HG03159 (cell line): Measurements from ENCODE around the gene SFTA2.
"Not testable (repeated sequence)": the region's sequence is repeated elsewhere in the genome, so short reads cannot be mapped to it uniquely, and the experiment has no call there.

Experiments used
- ATAC-seq: cut with Tn5 transposase; IDR thresholded peaks from one replicate; pipeline ENCODE4 v1.9.1; 2021; ENCODE audit warnings: mild to moderate bottlenecking, moderate library complexity; ENCODE audit not compliant: unreplicated experiment

SFTA2 gene

DNA sequence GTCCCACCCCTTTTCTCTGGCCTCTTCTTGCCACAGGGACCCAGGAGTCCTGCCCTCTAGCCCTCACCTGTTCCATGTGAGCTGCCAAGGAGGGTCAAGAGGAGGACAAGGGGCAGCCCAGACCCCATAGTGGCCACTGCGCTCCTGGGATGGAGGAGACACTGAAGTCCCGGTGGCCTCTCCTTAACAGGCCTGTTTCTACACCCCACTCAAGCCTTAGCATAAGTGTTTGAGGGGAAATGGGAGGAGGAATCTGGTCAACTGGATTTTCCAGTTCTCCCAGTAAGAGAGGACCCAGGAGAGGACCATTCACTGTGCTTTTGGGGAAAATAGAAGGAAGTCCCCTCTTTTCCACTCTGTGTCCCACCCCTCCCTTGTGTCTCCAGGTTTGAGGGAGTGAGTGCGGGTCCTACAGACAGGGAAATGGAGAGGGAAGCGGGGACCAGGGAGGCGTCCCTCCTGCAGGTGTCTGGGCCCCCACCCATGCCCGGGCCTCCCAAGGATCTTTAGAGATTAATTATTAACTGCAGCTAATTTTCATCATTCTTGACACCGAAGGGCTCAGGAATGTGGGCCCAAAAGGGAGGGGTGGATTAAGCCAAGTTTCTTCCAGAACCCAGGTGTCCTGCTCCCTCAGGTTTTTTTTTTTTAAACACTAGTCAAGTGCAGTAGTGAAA lies at the start of gene SFTA2:
TSS of gene SFTA2 (minus strand) at position 202 of the 677 bp plus-strand sequence. CDS start at position 128, 74 bp downstream.
- ATAC-seq: no peak

DNA sequence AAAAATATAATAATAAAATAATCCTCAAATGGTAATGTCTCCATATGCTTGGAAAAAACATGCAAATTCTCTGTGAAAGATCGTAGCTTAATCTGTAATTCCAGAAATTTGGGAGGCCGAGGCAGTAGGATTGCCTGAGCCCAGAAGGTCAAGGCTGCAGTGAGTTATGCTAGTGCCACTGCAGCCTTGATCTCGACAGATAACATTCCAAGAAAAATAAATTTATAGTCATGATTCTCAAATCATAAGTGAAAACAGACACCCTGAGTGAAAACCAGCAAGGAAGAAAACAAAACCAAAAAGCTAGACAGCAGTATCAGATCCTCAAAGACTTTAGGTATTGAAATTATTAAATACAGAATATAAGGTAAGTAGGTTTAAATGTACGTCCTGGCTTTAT lies 47.7 kb upstream of the SFTA2 start:
- ATAC-seq: no peak

DNA sequence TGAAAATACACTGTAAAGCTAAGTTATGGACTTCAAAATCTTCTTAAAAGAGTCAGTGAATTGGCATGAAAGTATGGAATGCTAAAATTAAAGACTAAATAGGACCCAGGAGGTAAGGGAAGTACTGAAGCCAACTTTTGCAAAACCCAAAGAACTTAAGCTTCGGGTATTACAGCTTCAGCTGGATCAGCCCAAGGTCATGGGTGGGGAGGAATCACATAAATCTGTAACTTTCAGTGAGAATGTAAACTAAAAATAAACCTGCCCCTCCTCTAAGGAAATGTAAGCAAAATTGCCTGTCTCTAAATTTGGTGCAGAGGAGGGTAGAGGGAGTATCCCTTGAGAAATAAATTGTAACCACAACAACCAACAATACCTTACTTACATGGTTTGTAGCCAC lies 47.2 kb upstream of the SFTA2 start:
- ATAC-seq: no peak

DNA sequence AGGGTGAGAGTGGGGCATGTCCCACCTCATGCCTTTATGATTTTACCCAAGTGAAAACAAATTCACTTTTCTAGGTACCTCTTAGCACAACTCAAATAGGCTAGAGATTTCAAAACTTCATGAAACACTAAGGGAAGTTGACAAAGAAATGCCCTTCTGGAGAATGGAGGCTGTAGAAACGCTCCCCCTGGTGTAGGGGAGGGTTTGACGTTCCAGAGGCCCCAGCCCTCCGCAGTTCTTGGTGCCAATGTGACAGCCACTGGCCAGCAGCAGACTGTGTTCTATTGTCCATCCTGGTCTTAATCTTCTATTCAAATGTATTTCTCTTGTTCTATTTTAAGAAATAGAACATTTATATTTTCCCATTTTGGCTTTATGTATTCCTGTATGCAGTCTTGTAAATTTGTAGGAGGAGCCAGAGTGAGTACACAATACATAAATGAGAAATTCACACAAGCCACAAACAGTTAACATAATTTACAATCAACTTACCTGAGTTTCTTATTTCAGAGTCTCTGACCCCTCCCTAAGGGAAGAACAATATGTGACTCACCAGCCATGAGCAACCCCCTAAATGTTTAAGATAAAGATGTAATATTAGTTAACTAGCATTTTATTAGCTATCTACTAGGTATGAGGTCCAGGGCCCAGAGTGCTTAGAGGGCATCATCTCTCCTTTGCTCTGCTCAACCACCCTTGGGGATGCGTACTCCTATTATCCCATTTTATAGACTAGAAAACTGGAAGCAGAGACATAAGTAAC lies 42.7 kb upstream of the SFTA2 start:
- ATAC-seq: no peak

DNA sequence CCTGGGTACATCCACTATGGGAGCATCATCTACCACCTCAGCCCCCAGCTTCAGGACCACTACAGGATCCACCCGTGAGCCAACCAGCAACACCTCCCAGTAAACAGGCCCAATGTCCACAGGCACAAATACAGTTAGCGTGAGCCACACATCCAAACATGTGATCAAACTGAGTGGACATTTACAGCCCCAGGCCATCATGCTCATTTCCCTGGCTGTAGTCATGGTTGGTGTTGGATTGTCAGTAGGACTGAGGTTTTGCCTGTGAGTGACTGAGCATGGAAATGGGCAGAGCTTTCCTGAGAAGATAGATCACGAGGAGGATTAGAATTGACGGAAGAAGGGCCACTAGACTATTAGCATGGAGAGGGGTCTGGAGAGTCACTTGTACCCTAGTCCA lies 40.8 kb upstream of the SFTA2 start:
- ATAC-seq: no peak

DNA sequence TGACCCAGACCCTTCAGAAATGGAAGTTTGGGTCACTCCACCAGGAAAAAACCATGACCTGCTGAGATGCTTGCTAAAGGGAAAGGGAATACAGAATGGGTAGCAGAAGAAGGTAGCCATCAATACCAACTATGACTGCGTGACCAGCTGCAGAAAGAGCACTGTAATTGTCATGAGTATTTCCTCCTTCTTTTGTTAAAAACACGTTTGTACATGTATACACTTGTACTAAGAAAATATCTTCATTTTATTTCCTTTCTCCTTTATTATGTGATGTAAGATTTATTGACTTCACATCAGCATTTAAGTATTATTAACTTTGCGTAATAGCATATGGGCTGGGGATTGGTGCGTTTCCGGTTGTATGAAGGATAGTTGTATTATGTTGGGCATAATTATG lies 39.0 kb upstream of the SFTA2 start:
- ATAC-seq: no peak

DNA sequence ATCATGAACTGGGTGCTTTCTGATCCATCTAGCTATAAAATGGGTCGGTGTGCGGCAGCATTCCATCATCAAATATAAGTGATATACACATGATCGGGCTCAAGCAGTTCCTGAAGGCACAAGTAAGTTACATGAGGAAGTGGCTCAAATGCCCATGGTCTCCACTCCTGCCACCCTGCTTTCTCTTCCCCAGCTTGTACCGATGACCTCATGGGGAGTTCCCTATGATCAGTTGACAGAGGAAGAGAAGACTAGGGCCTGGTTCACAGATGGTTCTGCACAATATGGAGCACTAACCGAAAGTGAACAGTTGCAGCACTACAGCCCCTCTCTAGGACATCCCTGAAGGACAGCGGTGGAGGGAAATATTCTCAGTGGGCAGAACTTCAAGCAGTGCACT lies 37.2 kb upstream of the SFTA2 start:
- ATAC-seq: not testable (repeated sequence)

DNA sequence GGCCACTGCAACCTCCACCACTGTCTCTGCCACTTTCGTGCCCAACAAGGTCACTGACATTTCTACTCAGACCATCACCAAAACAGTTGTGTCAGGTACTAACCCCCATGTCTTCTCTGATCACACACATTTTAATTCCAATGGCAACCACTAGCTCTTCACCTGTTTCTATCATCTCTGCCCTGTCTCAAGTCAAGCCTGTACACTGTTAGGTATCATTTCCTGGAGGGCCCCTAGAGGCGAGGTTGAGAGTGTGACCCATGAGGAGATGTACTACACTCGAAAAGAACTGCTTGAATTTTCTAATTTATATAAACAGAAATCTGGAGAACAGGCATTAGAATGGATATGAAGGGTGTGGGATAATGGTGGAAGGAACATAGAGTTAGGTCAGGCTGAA lies 34.2 kb upstream of the SFTA2 start:
- ATAC-seq: no peak

DNA sequence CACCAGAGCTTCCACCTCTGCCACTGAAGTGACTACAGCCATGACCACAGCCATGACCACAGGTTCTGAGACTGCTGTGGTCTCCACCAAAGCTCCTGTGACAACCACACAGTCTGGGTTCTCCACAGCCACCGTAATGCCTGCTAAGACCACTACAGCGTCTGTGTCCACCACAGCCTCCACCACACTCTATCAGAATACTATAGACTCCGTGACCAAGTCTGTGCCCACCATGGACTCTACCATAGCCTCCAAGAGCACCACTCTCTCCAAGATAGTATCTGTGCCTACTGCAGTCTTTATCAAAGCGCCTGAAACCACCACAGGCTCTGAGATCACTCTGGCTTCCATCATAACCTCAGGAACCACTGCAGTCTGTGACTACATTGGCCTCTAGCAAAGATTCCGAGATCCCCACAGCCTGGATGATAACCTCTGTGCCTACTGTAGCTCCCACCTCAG lies 33.2 kb upstream of the SFTA2 start:
- ATAC-seq: no peak

DNA sequence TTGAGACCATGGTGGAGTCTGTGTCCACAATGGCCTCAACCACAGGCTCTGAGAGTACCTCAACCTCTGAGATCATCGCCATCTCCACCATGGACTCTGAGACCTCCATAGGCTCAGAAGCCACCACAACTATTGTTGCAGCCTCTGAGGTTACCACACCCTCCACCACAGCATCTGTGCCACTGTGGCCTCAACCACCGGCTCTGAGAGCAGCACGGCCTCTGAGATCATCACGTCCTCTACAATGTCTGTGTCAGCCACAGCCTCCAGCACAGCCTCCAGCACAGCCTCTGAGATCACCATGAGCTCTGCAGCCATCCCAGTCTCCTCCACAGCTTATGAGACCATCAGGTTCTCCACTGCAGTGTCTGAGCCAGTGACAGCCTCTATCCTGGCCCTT lies 32.1 kb upstream of the SFTA2 start:
- no peak for ATAC-seq

DNA sequence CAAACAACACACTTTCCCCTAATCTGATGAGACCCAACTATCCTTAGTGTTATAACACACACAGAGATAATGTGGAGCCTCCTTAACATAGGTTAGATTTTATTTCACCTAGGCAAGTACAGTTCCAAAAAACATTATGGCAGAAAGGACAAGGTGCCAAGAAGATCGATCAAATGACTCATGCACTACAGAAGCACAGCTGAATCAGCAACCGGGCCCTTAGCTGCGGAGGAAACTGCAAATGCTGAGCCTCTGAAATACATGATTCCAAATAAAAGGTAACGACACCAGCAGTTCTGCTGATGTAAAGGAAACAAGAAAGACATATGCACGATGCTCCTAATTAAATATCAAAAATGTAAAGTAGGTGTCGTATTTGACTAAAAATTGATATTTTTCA lies 31.7 kb upstream of the SFTA2 start:
- ATAC-seq: no peak

DNA sequence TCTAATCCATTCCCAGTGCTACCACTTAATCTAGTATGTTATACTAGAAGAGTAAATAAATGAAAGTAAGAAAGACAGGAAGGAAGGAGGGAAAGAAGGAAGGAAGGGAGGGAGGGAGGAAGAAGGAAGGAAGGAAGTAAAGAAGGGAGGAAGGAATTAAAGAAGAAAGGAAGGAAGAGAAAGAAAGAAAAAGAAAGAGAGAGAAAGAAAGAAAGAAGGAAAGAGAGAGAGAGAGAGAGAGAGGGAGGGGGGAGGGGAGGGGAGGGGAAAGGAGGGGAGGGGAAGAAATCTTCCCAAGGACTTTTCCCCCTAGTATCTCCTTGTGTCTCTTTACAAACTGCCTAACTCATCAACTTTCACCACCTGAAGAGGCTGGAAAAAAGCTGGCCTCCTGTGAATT lies 30.7 kb upstream of the SFTA2 start:
- ATAC-seq: no peak

DNA sequence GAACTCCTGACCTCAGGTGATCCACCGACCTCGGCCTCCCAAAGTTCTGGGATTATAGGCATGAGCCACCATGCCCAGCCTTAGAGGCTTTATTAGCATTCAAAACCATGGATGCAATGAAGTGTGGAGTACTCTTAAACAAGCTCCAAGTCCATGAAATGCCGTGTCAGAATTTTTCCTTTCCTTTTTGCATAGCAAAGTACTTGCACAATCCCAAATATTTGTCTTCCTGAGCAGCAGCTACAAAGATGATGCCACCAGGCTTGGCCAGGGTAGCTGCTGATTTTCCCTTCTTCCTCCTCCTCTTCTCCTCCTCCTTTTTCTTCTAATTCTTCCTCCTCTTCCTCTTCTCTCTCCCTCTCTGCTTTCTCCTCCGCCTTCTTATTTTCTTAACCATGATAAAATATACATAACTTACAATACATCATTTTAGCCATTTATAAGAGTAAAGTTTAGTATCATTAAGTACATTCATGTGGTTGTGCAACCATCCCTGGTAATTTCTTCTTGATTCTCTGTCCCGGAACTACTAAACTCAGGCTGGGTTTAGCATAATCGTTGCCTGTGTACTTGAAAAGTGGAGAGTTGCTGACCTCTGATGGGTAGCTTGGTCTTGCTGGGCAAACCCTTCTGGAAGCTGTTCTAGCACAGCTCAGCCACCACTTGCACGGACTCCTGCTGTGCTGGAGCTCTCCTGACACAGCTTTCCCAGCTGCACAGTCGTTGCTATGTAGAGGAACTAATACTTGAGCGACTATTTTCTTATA lies 29.1 kb upstream of the SFTA2 start:
- no peak for ATAC-seq

DNA sequence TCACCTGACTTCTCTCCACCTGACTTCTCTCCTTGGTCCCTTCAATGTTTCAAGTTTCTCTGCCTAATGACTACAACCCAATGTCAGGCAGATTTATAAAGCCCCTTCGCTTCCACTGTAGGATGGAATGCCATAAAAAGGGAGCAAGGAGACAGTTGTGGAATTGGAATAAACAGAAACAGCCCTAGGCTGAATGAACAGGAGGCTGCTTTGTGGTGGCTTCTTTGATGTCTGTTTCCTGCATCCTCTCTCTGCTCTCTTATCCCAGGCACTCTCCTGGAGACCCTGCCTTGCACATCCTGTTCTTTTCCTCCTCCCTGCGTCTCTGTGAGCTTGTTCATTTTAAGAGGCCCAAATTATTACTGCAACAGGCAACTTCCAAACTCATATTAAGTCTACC lies 25.7 kb upstream of the SFTA2 start:
- ATAC-seq: no peak

DNA sequence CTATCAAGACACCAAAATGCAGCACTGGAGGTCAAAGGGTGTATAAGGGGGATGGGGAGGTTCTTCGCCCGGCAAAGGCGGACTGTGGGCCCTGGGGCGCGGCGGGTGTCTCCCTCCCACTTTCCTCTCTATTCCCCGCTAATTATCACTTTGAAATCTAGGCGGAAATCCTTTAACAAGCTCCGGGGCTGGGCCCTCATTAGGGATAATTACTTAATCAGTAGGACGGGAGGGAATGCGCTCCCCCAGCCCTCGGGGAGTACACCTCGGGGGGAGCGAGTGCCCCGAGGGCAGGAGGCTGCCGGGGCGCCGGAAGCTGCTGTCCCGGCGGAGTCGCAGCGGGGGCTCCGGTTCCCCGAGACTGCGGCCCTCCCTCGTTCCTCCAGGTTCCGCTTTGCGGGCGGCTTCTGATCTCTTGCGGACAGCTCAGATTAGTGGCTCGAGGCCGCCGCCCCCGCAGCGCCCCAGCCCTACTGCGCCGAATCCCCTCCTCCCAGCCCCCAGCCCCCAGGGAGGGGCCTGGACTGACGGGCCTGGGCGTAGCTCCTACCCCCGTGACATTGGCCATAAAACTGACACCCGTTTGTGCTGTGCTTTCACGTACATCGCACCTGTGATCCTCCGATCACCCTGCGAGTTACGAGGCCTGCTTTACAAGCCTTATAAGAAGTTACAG lies 23.5 kb upstream of the SFTA2 start:
- ATAC-seq: peak; percentile 71

DNA sequence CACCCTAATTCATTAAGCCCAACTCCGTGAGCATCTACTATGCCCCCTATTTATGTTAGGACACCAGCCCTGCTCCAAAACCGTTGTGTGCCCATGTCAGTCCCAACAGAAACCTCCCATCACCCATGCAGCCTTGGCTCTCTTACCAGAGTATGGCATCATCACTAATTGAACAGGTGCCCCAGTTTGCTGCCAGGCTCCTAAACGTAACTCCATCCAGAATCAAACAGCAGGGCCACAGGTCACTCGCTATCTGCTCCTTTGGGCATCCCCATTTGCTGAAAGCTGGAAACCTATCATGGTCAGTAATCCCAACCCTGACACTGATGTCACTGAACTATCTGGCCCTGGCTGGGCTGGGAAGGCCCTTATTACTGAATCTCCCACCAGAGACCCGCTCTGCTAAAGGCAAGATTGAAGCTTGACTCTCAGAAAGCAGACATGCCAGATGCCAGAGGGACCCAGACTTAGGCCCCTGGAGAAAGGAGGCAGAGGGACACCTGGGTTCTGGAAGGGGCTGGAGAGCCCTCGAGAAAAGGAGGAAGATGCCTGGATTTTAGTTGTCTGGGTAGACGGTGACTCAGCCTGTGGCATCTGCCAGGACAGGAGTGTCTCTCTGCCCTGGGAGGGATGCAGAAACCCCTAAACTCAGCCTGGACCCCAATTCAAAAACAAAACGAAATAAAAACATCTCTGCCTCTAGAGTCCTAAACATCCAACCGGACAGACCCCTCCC lies 22.8 kb upstream of the SFTA2 start:
- no peak for ATAC-seq

DNA sequence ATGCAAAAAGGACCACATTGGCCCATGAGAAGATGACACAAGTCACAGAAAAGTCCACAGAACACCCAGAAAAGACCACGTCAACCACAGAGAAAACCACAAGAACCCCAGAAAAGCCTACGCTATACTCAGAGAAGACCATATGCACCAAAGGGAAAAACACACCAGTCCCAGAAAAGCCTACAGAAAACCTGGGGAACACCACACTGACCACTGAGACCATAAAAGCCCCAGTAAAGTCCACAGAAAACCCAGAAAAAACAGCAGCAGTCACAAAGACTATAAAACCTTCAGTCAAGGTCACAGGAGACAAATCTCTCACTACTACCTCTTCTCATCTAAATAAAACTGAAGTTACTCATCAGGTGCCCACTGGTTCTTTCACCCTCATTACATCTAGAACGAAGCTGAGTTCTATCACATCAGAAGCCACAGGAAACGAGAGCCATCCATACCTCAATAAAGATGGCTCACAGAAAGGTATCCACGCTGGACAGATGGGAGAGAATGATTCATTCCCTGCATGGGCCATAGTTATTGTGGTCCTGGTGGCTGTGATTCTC lies 20.0 kb upstream of the SFTA2 start:
- no peak for ATAC-seq

DNA sequence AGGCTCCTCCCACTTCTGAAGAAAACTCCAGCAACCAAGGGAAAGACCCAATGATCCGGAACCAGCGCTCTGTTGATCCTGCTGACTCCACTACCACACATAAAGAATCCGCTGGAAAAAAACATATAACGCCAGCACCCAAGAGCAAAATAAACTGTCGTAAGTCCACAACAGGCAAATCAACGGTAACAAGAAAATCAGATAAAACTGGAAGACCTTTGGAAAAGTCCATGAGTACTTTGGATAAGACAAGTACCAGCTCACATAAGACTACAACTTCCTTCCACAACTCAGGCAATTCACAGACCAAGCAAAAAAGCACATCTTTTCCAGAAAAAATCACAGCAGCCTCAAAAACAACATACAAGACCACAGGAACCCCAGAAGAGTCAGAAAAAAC lies 16.8 kb upstream of the SFTA2 start:
- no peak for ATAC-seq

DNA sequence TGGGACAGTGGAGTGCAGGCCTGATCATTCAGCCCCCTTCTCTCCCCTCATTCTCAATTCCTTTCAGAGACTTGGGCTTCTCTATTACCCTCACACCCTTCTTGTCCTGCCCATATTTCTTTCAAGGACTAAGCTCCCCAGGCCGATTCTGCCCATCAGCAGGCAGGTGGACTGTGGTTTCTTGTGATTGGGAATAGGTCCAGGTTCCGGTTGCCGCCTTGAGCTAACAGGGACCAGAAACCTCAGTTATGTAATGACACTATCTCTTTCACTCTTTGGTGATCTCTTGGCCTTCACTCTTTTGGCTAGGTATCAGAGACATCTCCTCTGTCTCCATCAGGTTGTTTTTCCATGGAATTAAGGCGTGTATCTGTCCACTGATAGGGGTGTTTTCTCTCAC lies 15.3 kb upstream of the SFTA2 start:
- ATAC-seq: no peak

DNA sequence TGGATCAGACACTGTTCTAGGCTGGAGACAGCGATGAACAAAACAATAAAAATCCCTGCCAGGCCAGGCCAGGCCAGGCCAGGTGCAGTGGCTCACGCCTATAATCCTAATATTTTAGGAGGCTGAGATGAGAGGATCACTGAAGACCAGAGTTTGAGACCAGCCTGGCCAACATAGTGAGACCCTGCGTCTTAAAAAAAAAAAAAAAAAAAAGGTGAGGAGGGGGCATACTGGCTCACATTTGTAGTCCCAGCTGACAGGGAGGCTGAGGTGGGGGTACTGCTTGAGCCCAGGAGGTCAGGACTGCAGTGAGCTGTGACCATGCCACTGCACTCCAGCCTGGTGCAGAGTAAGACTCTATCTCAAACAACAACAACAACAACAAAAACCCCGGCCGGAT lies 13.3 kb upstream of the SFTA2 start:
- ATAC-seq: no peak
